GM12878 (cell line): ENCODE results near the gene DNAAF2. TPM values are rescaled to one million over a fixed set of nuclear protein-coding genes. Genes with fewer than 3 reads are reported as not detected.

Experiments
- ATAC-seq: fragments of 200-7000 bp; cut with Tn5 transposase; 3 replicates; pipeline ENCODE4 v1.9.1; 2020; ENCODE audit warnings: mild to moderate bottlenecking, moderate library complexity
- BruUV-seq: library from RNA; stranded (reverse); fragments of 400-500 nt; replicated peaks from 2 replicates; lab custom pipeline; 2021; lab: Mats Ljungman, UMichigan
- CTCF ChIA-PET: fragments of 300-600 bp; sonication (Branson Sonifier 250); formaldehyde crosslinking; extraction: SDS; loops from one replicate; lab custom pipeline; 2021; ENCODE audit warnings: inconsistent platforms; lab: Yijun Ruan, JAX
- POLR2A ChIA-PET: fragments of 350-600 bp; formaldehyde crosslinking; extraction: SDS; loops from one replicate; lab custom pipeline; 2021; ENCODE audit warnings: inconsistent platforms; lab: Charles Lee
- RAD21 ChIA-PET: fragments of 300-600 bp; sonication (Branson Sonifier 250); formaldehyde crosslinking; loops from one replicate; lab custom pipeline; 2023; ENCODE audit warnings: antibody characterized with exemption; ENCODE audit not compliant: unreplicated experiment; lab: Charles Lee
- SMC1A ChIA-PET: fragments of 300-600 bp; sonication (Branson Sonifier 250); formaldehyde crosslinking; loops from one replicate; lab custom pipeline; 2023; ENCODE audit not compliant: unreplicated experiment, uncharacterized antibody; lab: Charles Lee
- DNase-seq: peaks from one replicate; pipeline ENCODE4 v3.0.0-alpha.2; 2011; ENCODE audit warnings: low read depth, low spot score
- FAIRE-seq: peaks from 3 replicates; lab custom pipeline; 2011; peaks lifted over from hg19 to GRCh38; lab: Jason Lieb, UNC
- H2AFZ ChIP-seq: 2 replicates; pipeline ENCODE4 v1.6.0; 2011; ENCODE audit warnings: low read depth, low read length, control low read depth; ENCODE audit not compliant: control insufficient read depth
- H3K27ac ChIP-seq: 2 replicates; pipeline ENCODE4 v1.5.1; 2011; ENCODE audit warnings: control low read depth; ENCODE audit not compliant: control insufficient read depth, insufficient read depth
- H3K27me3 ChIP-seq, 2 experiments: replicated peaks in 1 of 2; 2 replicates each; pipeline versions ENCODE4 v1.6.0 to v1.6.1; 2011; ENCODE audit warnings: low read length in 1 of 2; ENCODE audit not compliant: control insufficient read depth in 2 of 2, insufficient read depth in 2 of 2
- H3K36me3 ChIP-seq, 2 experiments: 2 replicates each; pipeline ENCODE4 v1.5.1; 2011; ENCODE audit warnings: low read length in 1 of 2; ENCODE audit not compliant: control insufficient read depth in 2 of 2, insufficient read depth in 2 of 2
- H3K4me1 ChIP-seq: 2 replicates; pipeline ENCODE4 v1.6.1; 2011; ENCODE audit warnings: mild to moderate bottlenecking, low read length, moderate library complexity, mixed read lengths; ENCODE audit not compliant: control insufficient read depth, insufficient read depth
- H3K4me2 ChIP-seq: 2 replicates; pipeline ENCODE4 v1.6.0; 2011; ENCODE audit warnings: control low read depth; ENCODE audit not compliant: control insufficient read depth, insufficient read depth
- H3K4me3 ChIP-seq: fragments of 200-600 bp; sonication (generic); 2 replicates; pipeline ENCODE4 v1.5.1; 2016
- H3K79me2 ChIP-seq: 2 replicates; pipeline ENCODE4 v1.6.0; 2011; ENCODE audit warnings: low read length; ENCODE audit not compliant: control insufficient read depth, insufficient read depth
- H3K9ac ChIP-seq: 2 replicates; pipeline ENCODE4 v1.8.0; 2011; ENCODE audit warnings: low read length, control low read depth, mixed read lengths; ENCODE audit not compliant: control insufficient read depth, insufficient read depth
- H3K9me3 ChIP-seq: replicated peaks from 3 replicates; pipeline ENCODE4 v1.5.1; 2011; ENCODE audit warnings: mild to moderate bottlenecking, low read length; ENCODE audit not compliant: control insufficient read depth, insufficient read depth
- H4K20me1 ChIP-seq: 2 replicates; pipeline ENCODE4 v1.6.0; 2011; ENCODE audit not compliant: control insufficient read depth, insufficient read depth
- CBFB ChIP-seq: IDR thresholded peaks from 2 replicates; pipeline ENCODE4 v1.6.1; 2016; ENCODE audit warnings: antibody characterized with exemption, low read depth
- ESRRA ChIP-seq: IDR thresholded peaks from 2 replicates; pipeline ENCODE4 v1.6.1; 2012; ENCODE audit warnings: mild to moderate bottlenecking, low read length, improper control_type of control experiment
- GATAD2B ChIP-seq: fragments of 450-650 bp; conservative IDR thresholded peaks from 2 replicates; pipeline ENCODE4 v1.6.1; 2017; ENCODE audit warnings: low read depth, mild to moderate bottlenecking, moderate library complexity
- IRF3 ChIP-seq: fragments of 450-650 bp; IDR thresholded peaks from 2 replicates; pipeline ENCODE4 v1.6.1; 2014; ENCODE audit warnings: mild to moderate bottlenecking
- MTA2 ChIP-seq: fragments of 450-650 bp; IDR thresholded peaks from 2 replicates; pipeline ENCODE4 v1.6.1; 2016; ENCODE audit warnings: low read depth, mild to moderate bottlenecking, moderate library complexity
- NFIC ChIP-seq: IDR thresholded peaks from 2 replicates; pipeline ENCODE4 v1.6.1; 2012; ENCODE audit warnings: low read depth, mild to moderate bottlenecking, inconsistent platforms, low read length, moderate library complexity
- RUNX3 ChIP-seq: IDR thresholded peaks from 2 replicates; pipeline ENCODE4 v1.6.1; 2012; ENCODE audit warnings: low read length, inconsistent platforms
- SP1 ChIP-seq: IDR thresholded peaks from one replicate; pipeline ENCODE4 v1.6.1; 2011; ENCODE audit warnings: low read depth, low read length
- SUPT20H ChIP-seq: IDR thresholded peaks from 2 replicates; pipeline ENCODE4 v1.6.1; 2011; ENCODE audit warnings: low read depth, mild to moderate bottlenecking, low read length, moderate library complexity, borderline replicate concordance; ENCODE audit not compliant: control insufficient read depth
- WGBS: methylation state at CpG from one replicate; pipeline ENCODE4 v1.1.6; 2016; ENCODE audit warnings: low lambda C conversion rate; ENCODE audit not compliant: insufficient replicate concordance, insufficient coverage; ENCODE audit errors: missing lambda C conversion rate; 5-methylcytosine and 5-hydroxymethylcytosine counted together
- in situ Hi-C: fragments of 300-500 bp; cut with MboI; formaldehyde crosslinking; loops from 9 replicates; pipeline ENCODE4 v1.14.3; 2018; ENCODE audit warnings: mixed read lengths
- intact Hi-C: fragments of 100-400 bp; cut with micrococcal nuclease; formaldehyde crosslinking; loops from one replicate; pipeline ENCODE4 v1.14.2; 2022; ENCODE audit not compliant: unreplicated experiment
- polyA plus RNA-seq, 11 experiments: library from polyadenylated mRNA; depleted of rRNA in 4 of 11; unstranded in 6 of 11; stranded (reverse) in 5 of 11; fragments of >200 nt; fragmentation: Nextera tagmentation in 4 of 11; fragmentation: Illumina TruSeq in 1 of 11; extraction: Ambion mirVana in 4 of 11; extraction: Trizol in 1 of 11; gene quantifications; 1 replicate in 1 of 11; 2 replicates in 10 of 11; pipeline versions ENCODE4 v1.2.1 to v1.2.3, GENCODE V29; 2011 to 2016; ENCODE audit warnings: inconsistent platforms in 2 of 11, missing spikeins in 2 of 11, low read depth in 1 of 11
- total RNA-seq, 4 experiments: library from RNA; depleted of rRNA in 3 of 4; stranded (reverse); fragments of >200 nt in 3 of 4; fragmentation: Illumina TruSeq in 1 of 4; extraction: Trizol in 1 of 4; gene quantifications; 2 replicates each; pipeline versions ENCODE4 v1.2.1 to v1.2.3, GENCODE V29; 2013 to 2021
- TF ChIP-seq, protein P1 (sequence below): IDR thresholded peaks from 2 replicates; pipeline ENCODE4 v1.6.1; 2011; ENCODE audit warnings: borderline replicate concordance, low read depth, mild to moderate bottlenecking, moderate library complexity, low read length; ENCODE audit not compliant: insufficient read depth, poor library complexity, severe bottlenecking

Gene DNAAF2
- total and polyA plus RNA-seq, 10 of the 15 experiments (the other 5 are each of a cell fraction or from before 2014, with no cell fraction given): 5.7 to 24.7 (median 10.8) TPM

- no peak for TF ChIP-seq IRF3
- TF ChIP-seq, protein P1, sequence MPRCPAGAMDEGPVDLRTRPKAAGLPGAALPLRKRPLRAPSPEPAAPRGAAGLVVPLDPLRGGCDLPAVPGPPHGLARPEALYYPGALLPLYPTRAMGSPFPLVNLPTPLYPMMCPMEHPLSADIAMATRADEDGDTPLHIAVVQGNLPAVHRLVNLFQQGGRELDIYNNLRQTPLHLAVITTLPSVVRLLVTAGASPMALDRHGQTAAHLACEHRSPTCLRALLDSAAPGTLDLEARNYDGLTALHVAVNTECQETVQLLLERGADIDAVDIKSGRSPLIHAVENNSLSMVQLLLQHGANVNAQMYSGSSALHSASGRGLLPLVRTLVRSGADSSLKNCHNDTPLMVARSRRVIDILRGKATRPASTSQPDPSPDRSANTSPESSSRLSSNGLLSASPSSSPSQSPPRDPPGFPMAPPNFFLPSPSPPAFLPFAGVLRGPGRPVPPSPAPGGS: no peak
- no peak for TF ChIP-seq MTA2
- TF ChIP-seq NFIC: no peak
- TF ChIP-seq SP1: no peak
- TF ChIP-seq CBFB: no peak
These were observed 2.6 kb upstream of the DNAAF2 start (continued) for GRCh38 chr14:49637534-49638078.

GRCh38 chr14:49636866-49637265, 1.8 kb upstream of the DNAAF2 start:
- ATAC-seq (no peak), DNase-seq (no peak), FAIRE-seq (no peak)
- TF ChIP-seq ESRRA (no peak), RUNX3 (no peak), GATAD2B (no peak), SUPT20H (no peak)
- in situ Hi-C loops (loop anchor here (5.0 to 10.0 kb wide), 3 partner anchors 130 to 478 kb away; partner anchors contain the start of genes KLHDC2 and VCPKMT), intact Hi-C loops (no loop called here)
- Histone ChIP-seq H3K9ac (peak overlapping the region; percentile 97; the same call in 1 of the 2 replicates), H3K4me1 (peaks cover 13% of the 10 kb centered on the region), H4K20me1 (no peaks in the 10 kb centered on the region), H2AFZ (no peak overlapping the region), H3K4me2 (peak overlapping the region; percentile 82), H3K79me2 (peaks cover 64% of the 10 kb centered on the region), H3K27me3 (no peaks in the 10 kb centered on the region), H3K4me3 (peak overlapping the region; percentile 1; the same call in 1 of the 2 replicates), H3K27ac (no peak overlapping the region), H3K36me3 (peaks cover 0 to 8% of the 10 kb centered on the region in 2 experiments; a peak in 2 of 4 replicates), H3K9me3 (no peaks in the 10 kb centered on the region)
- POLR2A ChIA-PET: interaction anchor here (0.6 to 3.6 kb wide), 3 partner anchors 40 to 201 kb away, joined by 3 to 31 read pairs (median 4); partner anchors contain the start of gene KLHDC2
- 82% methylated on average over 1 of the region's 1 CpG for WGBS
- CTCF ChIA-PET: interaction anchor here (1.0 kb wide), 1 partner anchor 175 kb away, joined by 4 read pairs; no protein-coding TSS in a partner anchor
- SMC1A ChIA-PET: interaction anchor here (0.9 to 1.5 kb wide), 4 partner anchors 16 to 175 kb away, joined by 3 to 4 read pairs (median 4); partner anchors contain the start of genes MGAT2, POLE2 and RPL36AL
- BruUV-seq: no TSS peak
- RAD21 ChIA-PET: no interaction called here
